H9 (cell line): ENCODE data around the gene VENTX. TPM values are rescaled to one million over a fixed set of nuclear protein-coding genes. Genes with fewer than 3 reads are reported as not detected.

Source experiments
- DNase-seq: peaks from one replicate; pipeline ENCODE4 v3.0.0-alpha.2; 2017
- H2AFZ ChIP-seq: one replicate; pipeline ENCODE4 v1.6.1; 2013; ENCODE audit warnings: mild to moderate bottlenecking, low read length, control low read depth, moderate library complexity
- H2AK5ac ChIP-seq: 2 replicates; pipeline ENCODE4 v1.6.1; 2013; ENCODE audit warnings: low read length, control low read depth, mixed read lengths; ENCODE audit not compliant: insufficient read length
- H2BK120ac ChIP-seq: one replicate; pipeline ENCODE4 v1.6.1; 2013; ENCODE audit warnings: low read depth, mild to moderate bottlenecking, low read length, control low read depth, inconsistent platforms; ENCODE audit not compliant: poor library complexity, severe bottlenecking
- H2BK12ac ChIP-seq: 2 replicates; pipeline ENCODE4 v1.6.1; 2013; ENCODE audit warnings: low read length, control low read depth, mixed read lengths, low read depth; ENCODE audit not compliant: insufficient read length
- H2BK15ac ChIP-seq: 2 replicates; pipeline ENCODE4 v1.6.1; 2013; ENCODE audit warnings: low read depth, low read length, control low read depth
- H2BK20ac ChIP-seq: one replicate; pipeline ENCODE4 v1.6.1; 2013; ENCODE audit warnings: low read depth, mild to moderate bottlenecking, low read length, control low read depth, inconsistent platforms; ENCODE audit not compliant: poor library complexity, severe bottlenecking
- H2BK5ac ChIP-seq: 2 replicates; pipeline ENCODE4 v1.6.1; 2013; ENCODE audit warnings: low read length, control low read depth, mixed read lengths; ENCODE audit not compliant: insufficient read length
- H3K14ac ChIP-seq: 2 replicates; pipeline ENCODE4 v1.6.1; 2013; ENCODE audit warnings: low read length, control low read depth; ENCODE audit not compliant: insufficient read depth
- H3K18ac ChIP-seq: 2 replicates; pipeline ENCODE4 v1.6.1; 2013; ENCODE audit warnings: low read depth, mild to moderate bottlenecking, mixed read lengths, low read length, control low read depth; ENCODE audit not compliant: insufficient read length
- H3K23ac ChIP-seq: 2 replicates; pipeline ENCODE4 v1.6.1; 2013; ENCODE audit warnings: low read length, control low read depth, mixed read lengths, low read depth; ENCODE audit not compliant: insufficient read length
- H3K23me2 ChIP-seq: 2 replicates; pipeline ENCODE4 v1.6.1; 2013; ENCODE audit warnings: low read depth, mild to moderate bottlenecking, mixed read lengths, low read length, control low read depth; ENCODE audit not compliant: insufficient read length, poor library complexity, severe bottlenecking
- H3K27ac ChIP-seq: 2 replicates; pipeline ENCODE4 v1.5.1; 2013; ENCODE audit warnings: low read length, control low read depth, mixed read lengths, low read depth; ENCODE audit not compliant: insufficient read length
- H3K27me3 ChIP-seq: 2 replicates; pipeline ENCODE4 v1.6.1; 2013; ENCODE audit warnings: low read length, control low read depth, inconsistent platforms; ENCODE audit not compliant: insufficient read depth
- H3K4ac ChIP-seq: 2 replicates; pipeline ENCODE4 v1.6.1; 2013; ENCODE audit warnings: low read depth, mild to moderate bottlenecking, control low read depth, inconsistent platforms, low read length, moderate library complexity
- H3K4me1 ChIP-seq: 2 replicates; pipeline ENCODE4 v1.6.1; 2013; ENCODE audit warnings: low read length, control low read depth, inconsistent platforms; ENCODE audit not compliant: insufficient read depth
- H3K4me2 ChIP-seq: 2 replicates; pipeline ENCODE4 v1.6.1; 2013; ENCODE audit warnings: low read length, control low read depth, mixed read lengths; ENCODE audit not compliant: insufficient read length, insufficient read depth
- H3K56ac ChIP-seq: 2 replicates; pipeline ENCODE4 v1.6.1; 2013; ENCODE audit warnings: low read depth, mild to moderate bottlenecking, mixed read lengths, low read length, control low read depth; ENCODE audit not compliant: insufficient read length
- H3K79me1 ChIP-seq: 2 replicates; pipeline ENCODE4 v1.6.1; 2013; ENCODE audit warnings: low read depth, mild to moderate bottlenecking, moderate library complexity, low read length, control low read depth, inconsistent platforms; ENCODE audit not compliant: insufficient read depth, poor library complexity, severe bottlenecking
- H3K79me2 ChIP-seq: 2 replicates; pipeline ENCODE4 v1.6.1; 2013; ENCODE audit warnings: low read length, control low read depth, inconsistent platforms; ENCODE audit not compliant: insufficient read depth
- H3K9ac ChIP-seq: 2 replicates; pipeline ENCODE4 v1.6.1; 2013; ENCODE audit warnings: low read length, control low read depth, mixed read lengths; ENCODE audit not compliant: insufficient read length; ENCODE audit errors: extremely low read depth
- H3K9me3 ChIP-seq: one replicate; pipeline ENCODE4 v1.6.1; 2013; ENCODE audit warnings: low read depth, low read length, inconsistent platforms; ENCODE audit not compliant: control insufficient read depth
- H3T11ph ChIP-seq: one replicate; pipeline ENCODE4 v1.6.1; 2013; ENCODE audit warnings: mild to moderate bottlenecking, low read length, control low read depth, inconsistent platforms
- H4K20me1 ChIP-seq: one replicate; pipeline ENCODE4 v1.6.1; 2013; ENCODE audit not compliant: control insufficient read depth, insufficient read length, insufficient read depth
- H4K5ac ChIP-seq: 2 replicates; pipeline ENCODE4 v1.6.1; 2013; ENCODE audit warnings: low read depth, mild to moderate bottlenecking, mixed read lengths, low read length, control low read depth; ENCODE audit not compliant: insufficient read length
- H4K8ac ChIP-seq: replicated peaks from 2 replicates; pipeline ENCODE4 v1.6.1; 2013; ENCODE audit warnings: low read length, control low read depth, mixed read lengths, low read depth; ENCODE audit not compliant: insufficient read length
- H4K91ac ChIP-seq: 2 replicates; pipeline ENCODE4 v1.6.1; 2013; ENCODE audit warnings: low read depth, mild to moderate bottlenecking, moderate library complexity, mixed read lengths, low read length, control low read depth; ENCODE audit not compliant: insufficient read length
- H3K27ac Mint-ChIP-seq, 3 experiments: 2 replicates in 2 of 3; 3 replicates in 1 of 3; pipeline ENCODE4 v1.8.0; 2020 to 2021; ENCODE audit warnings: mixed read lengths in 3 of 3, mild to moderate bottlenecking in 1 of 3, moderate library complexity in 1 of 3
- H3K27me3 Mint-ChIP-seq: 2 replicates; pipeline ENCODE4 v1.8.0; 2021; ENCODE audit warnings: low read depth, mild to moderate bottlenecking, moderate library complexity, mixed read lengths
- H3K36me3 Mint-ChIP-seq, 3 experiments: 2 replicates in 2 of 3; 3 replicates in 1 of 3; pipeline ENCODE4 v1.8.0; 2020 to 2021; ENCODE audit warnings: low read depth in 3 of 3, mixed read lengths in 3 of 3; ENCODE audit not compliant: insufficient read depth in 1 of 3
- H3K4me1 Mint-ChIP-seq, 2 experiments: 2 replicates each; pipeline ENCODE4 v1.8.0; 2020; ENCODE audit warnings: mixed read lengths in 2 of 2
- H3K4me3 Mint-ChIP-seq, 2 experiments: 2 replicates in 1 of 2; 3 replicates in 1 of 2; pipeline ENCODE4 v1.8.0; 2020 to 2021; ENCODE audit warnings: mild to moderate bottlenecking in 2 of 2, mixed read lengths in 2 of 2, moderate library complexity in 1 of 2
- H3K9me3 Mint-ChIP-seq, 2 experiments: 2 replicates in 1 of 2; 3 replicates in 1 of 2; pipeline ENCODE4 v1.8.0; 2020; ENCODE audit warnings: mild to moderate bottlenecking in 2 of 2, mixed read lengths in 2 of 2, moderate library complexity in 1 of 2
- WGBS: extraction: QIAGEN DNeasy Blood & Tissue Kit; methylation state at CpG from one replicate; pipeline ENCODE4 v1.1.7; 2013; ENCODE audit warnings: missing lambda C conversion rate, low lambda C conversion rate, mixed read lengths; ENCODE audit not compliant: insufficient read length; ENCODE audit errors: extremely low coverage; 5-methylcytosine and 5-hydroxymethylcytosine counted together
- total RNA-seq: library from RNA; stranded (reverse); gene quantifications from 2 replicates; pipeline ENCODE4 v1.2.1, GENCODE V29; 2021
- TF ChIP-seq, protein P1 (sequence below): fragments of 200-600 bp; sonication (generic); conservative IDR thresholded peaks from 3 replicates; pipeline ENCODE4 v1.8.0; 2021; ENCODE audit warnings: antibody characterized with exemption, mild to moderate bottlenecking

Gene VENTX
- total RNA-seq, 1 experiment from 2014 or later = 10.9 TPM

DNA sequence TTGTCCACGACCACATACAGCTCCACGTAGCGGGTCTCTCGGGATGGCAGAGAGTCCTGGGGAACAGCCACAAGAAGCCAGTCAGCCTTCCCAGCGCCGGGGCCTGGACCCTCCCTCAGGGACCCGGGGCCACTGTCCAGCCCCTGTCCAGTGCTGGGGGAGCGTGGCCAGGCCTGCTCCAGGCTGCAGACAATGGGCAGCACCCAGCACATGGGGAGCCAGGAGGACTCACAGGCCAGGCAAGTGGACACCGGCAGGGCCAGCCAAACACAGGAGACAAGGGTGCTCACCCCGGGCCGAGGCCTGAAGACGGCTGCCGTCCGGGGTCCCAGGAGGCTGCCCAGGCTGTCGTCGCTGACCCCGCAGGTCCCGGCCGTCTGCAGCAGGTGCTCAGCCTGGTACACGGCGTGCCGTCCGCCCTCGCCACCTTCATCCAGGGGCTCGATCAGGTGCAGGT is 35.3 kb downstream of the VENTX start:
- Mint-ChIP-seq H3K4me1 (peaks cover 3 to 7% of the 10 kb centered on the region in 2 experiments; a peak in 3 of 4 replicates), H3K9me3 (no peaks in the 10 kb centered on the region), H3K4me3 (no peak overlapping the region), H3K27me3 (peaks cover 11% of the 10 kb centered on the region), H3K36me3 (no peaks in the 10 kb centered on the region), H3K27ac (no peak overlapping the region)
- Histone ChIP-seq H4K91ac (no peak overlapping the region), H3K9me3 (no peaks in the 10 kb centered on the region), H3K18ac (no peak overlapping the region), H3K23ac (no peak overlapping the region), H3K79me2 (no peaks in the 10 kb centered on the region), H3T11ph (no peak overlapping the region), H3K56ac (no peak overlapping the region), H3K4me2 (no peak overlapping the region), H2BK120ac (no peak overlapping the region), H3K27me3 (no peaks in the 10 kb centered on the region; the same call in 1 of the 2 replicates), H2BK12ac (no peak overlapping the region), H4K20me1 (no peaks in the 10 kb centered on the region), H2BK15ac (no peak overlapping the region), H4K8ac (no peak overlapping the region), H2BK20ac (no peak overlapping the region), H3K79me1 (no peaks in the 10 kb centered on the region), H2BK5ac (no peak overlapping the region), H3K14ac (no peak overlapping the region), H2AK5ac (no peak overlapping the region), H3K9ac (no peak overlapping the region), H3K23me2 (peaks cover 7% of the 10 kb centered on the region), H2AFZ (no peak overlapping the region), H3K4ac (no peak overlapping the region), H3K27ac (no peak overlapping the region), H3K4me1 (no peaks in the 10 kb centered on the region), H4K5ac (no peak overlapping the region)
- TF ChIP-seq, protein P1, sequence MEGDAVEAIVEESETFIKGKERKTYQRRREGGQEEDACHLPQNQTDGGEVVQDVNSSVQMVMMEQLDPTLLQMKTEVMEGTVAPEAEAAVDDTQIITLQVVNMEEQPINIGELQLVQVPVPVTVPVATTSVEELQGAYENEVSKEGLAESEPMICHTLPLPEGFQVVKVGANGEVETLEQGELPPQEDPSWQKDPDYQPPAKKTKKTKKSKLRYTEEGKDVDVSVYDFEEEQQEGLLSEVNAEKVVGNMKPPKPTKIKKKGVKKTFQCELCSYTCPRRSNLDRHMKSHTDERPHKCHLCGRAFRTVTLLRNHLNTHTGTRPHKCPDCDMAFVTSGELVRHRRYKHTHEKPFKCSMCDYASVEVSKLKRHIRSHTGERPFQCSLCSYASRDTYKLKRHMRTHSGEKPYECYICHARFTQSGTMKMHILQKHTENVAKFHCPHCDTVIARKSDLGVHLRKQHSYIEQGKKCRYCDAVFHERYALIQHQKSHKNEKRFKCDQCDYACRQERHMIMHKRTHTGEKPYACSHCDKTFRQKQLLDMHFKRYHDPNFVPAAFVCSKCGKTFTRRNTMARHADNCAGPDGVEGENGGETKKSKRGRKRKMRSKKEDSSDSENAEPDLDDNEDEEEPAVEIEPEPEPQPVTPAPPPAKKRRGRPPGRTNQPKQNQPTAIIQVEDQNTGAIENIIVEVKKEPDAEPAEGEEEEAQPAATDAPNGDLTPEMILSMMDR = no peak
- no CpG with 5 or more reads among the region's 25 CpGs for WGBS
- DNase-seq = no peak
